HCT116 (cell line): Measurements from ENCODE around the gene CLASP1. TPM values are rescaled to one million over a fixed set of nuclear protein-coding genes. Genes with fewer than 3 reads are reported as not detected.
A peak's percentile ranks its signal among the peaks of the same experiment; 100 is the strongest.

Experiments
- ATAC-seq: fragments of 200-7000 bp; cut with Tn5 transposase; 2 replicates; pipeline ENCODE4 v1.9.1; 2020; ENCODE audit warnings: mild to moderate bottlenecking, moderate library complexity
- BruUV-seq: library from RNA; stranded (reverse); fragments of 400-500 nt; replicated peaks from 2 replicates; lab custom pipeline; 2021; lab: Mats Ljungman, UMichigan
- CTCF ChIA-PET: fragments of 300-600 bp; sonication (Branson Sonifier 250); formaldehyde crosslinking; loops from one replicate; lab custom pipeline; 2021; ENCODE audit warnings: antibody characterized with exemption; lab: Charles Lee
- POLR2A ChIA-PET: fragments of 300-600, 350-600 bp; sonication (Branson Sonifier 250); formaldehyde crosslinking; loops from one replicate; lab custom pipeline; 2021; ENCODE audit warnings: antibody characterized with exemption; lab: Charles Lee
- RAD21 ChIA-PET, 2 experiments: fragments of 300-600 bp; sonication (Branson Sonifier 250); formaldehyde crosslinking; loops; one replicate each; lab custom pipeline; 2023; ENCODE audit warnings: low total read pairs in 2 of 2; ENCODE audit not compliant: uncharacterized antibody in 2 of 2, unreplicated experiment in 2 of 2, low non-redundant PET in 1 of 2; lab: Charles Lee
- DNase-seq: peaks from one replicate; pipeline ENCODE4 v3.0.0-alpha.2; 2010; ENCODE audit warnings: low read depth, low spot score
- H2AFZ ChIP-seq: fragments of 200-600 bp; shearing (Covaris generic), sonication (generic); 2 replicates; pipeline ENCODE4 v1.6.1; 2017; ENCODE audit warnings: low read depth, mixed run types, mixed read lengths, antibody characterized with exemption, low read length; ENCODE audit not compliant: poor library complexity, severe bottlenecking
- H3K27ac ChIP-seq: 2 replicates; pipeline ENCODE4 v1.5.1; 2012; ENCODE audit warnings: low read depth, low read length
- H3K27me3 ChIP-seq: fragments of 200-600 bp; sonication (generic); 2 replicates; pipeline ENCODE4 v1.6.1; 2016; ENCODE audit warnings: mixed run types, low read length, mixed read lengths; ENCODE audit not compliant: insufficient read depth
- H3K36me3 ChIP-seq, 2 experiments: fragments of 200-500 bp in 1 of 2; fragments of 200-600 bp in 1 of 2; sonication (Bioruptor generic) in 1 of 2; sonication (generic) in 1 of 2; 2 replicates each; pipeline versions ENCODE4 v1.5.1 to v1.6.1; 2014 to 2016; ENCODE audit warnings: low read length in 2 of 2, inconsistent platforms in 1 of 2, mixed read lengths in 1 of 2, mixed run types in 1 of 2; ENCODE audit not compliant: insufficient read depth in 2 of 2, control insufficient read depth in 1 of 2
- H3K4me1 ChIP-seq, 2 experiments: fragments of 200-600 bp in 1 of 2; sonication (generic) in 1 of 2; 2 replicates each; pipeline versions ENCODE4 v1.5.1 to v1.6.1; 2012 to 2017; ENCODE audit warnings: low read length in 2 of 2, inconsistent platforms in 1 of 2, mild to moderate bottlenecking in 1 of 2, mixed read lengths in 1 of 2, mixed run types in 1 of 2, moderate library complexity in 1 of 2; ENCODE audit not compliant: insufficient read depth in 2 of 2, control insufficient read depth in 1 of 2
- H3K4me2 ChIP-seq: fragments of 200-600 bp; sonication (generic); 2 replicates; pipeline ENCODE4 v1.6.1; 2017; ENCODE audit warnings: mixed run types, low read length, mixed read lengths
- H3K4me3 ChIP-seq, 2 experiments: fragments of 200-600 bp in 1 of 2; sonication (generic) in 1 of 2; replicated peaks in 1 of 2; 2 replicates each; pipeline ENCODE4 v1.5.1; 2011 to 2016; ENCODE audit warnings: low read length in 2 of 2, control low read depth in 1 of 2, low read depth in 1 of 2, mild to moderate bottlenecking in 1 of 2, mixed read lengths in 1 of 2, mixed run types in 1 of 2
- H3K79me2 ChIP-seq: fragments of 200-600 bp; sonication (generic); 2 replicates; pipeline ENCODE4 v1.6.1; 2017; ENCODE audit warnings: mild to moderate bottlenecking, mixed run types, low read length, moderate library complexity, mixed read lengths; ENCODE audit not compliant: insufficient read depth
- H3K9ac ChIP-seq: fragments of 200-600 bp; sonication (generic); 2 replicates; pipeline ENCODE4 v1.6.1; 2016; ENCODE audit warnings: low read length, mixed read lengths
- H3K9me2 ChIP-seq: fragments of 200-600 bp; sonication (generic), shearing (Covaris generic); 2 replicates; pipeline ENCODE4 v1.6.1; 2017; ENCODE audit warnings: mixed run types, mild to moderate bottlenecking, moderate library complexity; ENCODE audit not compliant: insufficient read depth
- H3K9me3 ChIP-seq, 2 experiments: fragments of 200-500 bp in 1 of 2; fragments of 200-600 bp in 1 of 2; sonication (Bioruptor generic) in 1 of 2; sonication (generic) in 1 of 2; 2 replicates each; pipeline ENCODE4 v1.6.1; 2014 to 2017; ENCODE audit warnings: low read length in 2 of 2, mixed read lengths in 2 of 2, inconsistent platforms in 1 of 2, low read depth in 1 of 2, mild to moderate bottlenecking in 1 of 2, mixed run types in 1 of 2, moderate library complexity in 1 of 2; ENCODE audit not compliant: control insufficient read depth in 1 of 2, insufficient read depth in 1 of 2
- H4K20me1 ChIP-seq: fragments of 200-600 bp; sonication (generic), shearing (Covaris generic); 2 replicates; pipeline ENCODE4 v1.6.1; 2017; ENCODE audit warnings: mixed run types, mild to moderate bottlenecking, moderate library complexity; ENCODE audit not compliant: insufficient read depth
- FOSL1 ChIP-seq: IDR thresholded peaks from 2 replicates; pipeline ENCODE4 v1.6.1; 2012; ENCODE audit warnings: low read depth
- JUND ChIP-seq: IDR thresholded peaks from 2 replicates; pipeline ENCODE4 v1.6.1; 2012
- intact Hi-C: fragments of 100-400 bp; cut with micrococcal nuclease; formaldehyde crosslinking; loops from 2 replicates; pipeline ENCODE4 v1.10.0; 2022
- total RNA-seq: library from RNA; stranded (reverse); gene quantifications from one replicate; pipeline ENCODE4 v1.2.1, GENCODE V29; 2021; ENCODE audit not compliant: unreplicated experiment
- TF ChIP-seq, protein P1 (sequence below), 3 experiments: fragments of 200-600 bp in 1 of 3; sonication (generic) in 1 of 3; IDR thresholded peaks in 2 of 3; conservative IDR thresholded peaks in 1 of 3; 2 replicates each; pipeline ENCODE4 v1.5.1; 2012 to 2017; ENCODE audit warnings: low read depth in 2 of 3, low read length in 2 of 3, antibody characterized with exemption in 1 of 3, borderline replicate concordance in 1 of 3, control low read depth in 1 of 3, mild to moderate bottlenecking in 1 of 3, mixed read lengths in 1 of 3, mixed run types in 1 of 3, moderate library complexity in 1 of 3; ENCODE audit not compliant: insufficient read depth in 1 of 3

The CLASP1 gene
- total RNA-seq, 1 experiment from 2014 or later, result 41.9 TPM

DNA sequence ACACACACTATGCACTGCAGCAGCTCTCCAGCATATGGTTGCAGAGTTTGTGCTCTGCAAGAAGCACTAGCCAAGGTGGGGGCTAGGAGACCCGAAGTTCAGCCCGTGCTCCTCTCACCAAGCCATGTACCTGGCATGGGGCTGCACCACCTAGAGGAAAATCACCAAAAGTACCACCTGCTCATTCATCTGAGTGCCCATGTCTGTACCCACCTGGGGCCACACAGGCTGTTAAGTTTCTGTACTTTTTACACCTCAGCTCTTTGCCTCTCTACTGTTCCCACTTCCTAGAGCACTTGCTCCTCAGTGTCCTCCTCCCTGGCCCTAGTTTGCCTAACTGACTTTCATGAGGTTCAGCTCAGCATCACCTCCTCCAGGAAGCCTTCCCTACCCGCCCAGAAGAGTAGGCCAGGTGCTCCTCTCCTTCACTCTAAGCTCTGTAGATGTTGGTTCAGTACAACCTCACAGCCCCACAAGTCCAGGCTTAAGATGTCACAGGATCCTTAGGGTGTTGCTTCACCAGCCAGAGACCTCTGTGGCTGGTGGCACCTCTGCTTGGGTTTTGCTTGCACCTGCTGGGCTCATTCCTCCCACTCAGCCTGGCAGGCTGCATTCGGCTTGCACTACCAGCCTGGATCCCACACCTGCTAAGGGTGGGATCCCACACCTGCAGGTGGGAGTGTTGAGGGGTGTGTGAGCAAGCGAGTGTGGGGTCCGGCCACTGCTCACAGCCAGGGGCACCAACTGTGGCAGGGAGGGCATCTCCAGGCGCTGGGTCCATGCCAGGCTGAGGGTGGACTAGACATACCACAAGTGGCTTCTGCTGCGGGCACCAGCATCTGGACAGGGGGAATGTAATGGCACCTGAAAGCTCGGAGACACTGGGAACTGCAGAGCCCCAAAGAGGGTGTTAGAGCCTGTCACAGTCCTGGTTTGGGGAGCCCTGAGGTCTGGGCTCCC, 354.1 kb downstream of the CLASP1 start:
- intact Hi-C loops, result no loop called here
- H3K4me3 ChIP-seq, result no peak overlapping the region
- RAD21 ChIA-PET, result no interaction called here
- peaks cover 4 to 11% of the 10 kb centered on the region in 2 experiments; a peak in 2 of 4 replicates for H3K4me1 ChIP-seq
- no peak for DNase-seq
- no peak overlapping the region for H3K9ac ChIP-seq
- no TSS peak for BruUV-seq
- H3K36me3 ChIP-seq, result no peaks in the 10 kb centered on the region
- TF ChIP-seq, protein P1, sequence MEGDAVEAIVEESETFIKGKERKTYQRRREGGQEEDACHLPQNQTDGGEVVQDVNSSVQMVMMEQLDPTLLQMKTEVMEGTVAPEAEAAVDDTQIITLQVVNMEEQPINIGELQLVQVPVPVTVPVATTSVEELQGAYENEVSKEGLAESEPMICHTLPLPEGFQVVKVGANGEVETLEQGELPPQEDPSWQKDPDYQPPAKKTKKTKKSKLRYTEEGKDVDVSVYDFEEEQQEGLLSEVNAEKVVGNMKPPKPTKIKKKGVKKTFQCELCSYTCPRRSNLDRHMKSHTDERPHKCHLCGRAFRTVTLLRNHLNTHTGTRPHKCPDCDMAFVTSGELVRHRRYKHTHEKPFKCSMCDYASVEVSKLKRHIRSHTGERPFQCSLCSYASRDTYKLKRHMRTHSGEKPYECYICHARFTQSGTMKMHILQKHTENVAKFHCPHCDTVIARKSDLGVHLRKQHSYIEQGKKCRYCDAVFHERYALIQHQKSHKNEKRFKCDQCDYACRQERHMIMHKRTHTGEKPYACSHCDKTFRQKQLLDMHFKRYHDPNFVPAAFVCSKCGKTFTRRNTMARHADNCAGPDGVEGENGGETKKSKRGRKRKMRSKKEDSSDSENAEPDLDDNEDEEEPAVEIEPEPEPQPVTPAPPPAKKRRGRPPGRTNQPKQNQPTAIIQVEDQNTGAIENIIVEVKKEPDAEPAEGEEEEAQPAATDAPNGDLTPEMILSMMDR (IDR thresholded peaks at IDR 0.05 in 2 of 3, conservative IDR thresholded peaks at IDR 0.05 in 1 of 3; ENCODE audit: borderline replicate concordance in 1 of 3, insufficient read depth in 1 of 3, low read depth in 2 of 3, low read length in 2 of 3), result 0 out of 6 replicates have a peak, but pooled peaks of 1 of the 3 experiments have one; percentile 14
- TF ChIP-seq FOSL1 (no peak), JUND (no peak)
- no peak overlapping the region for H2AFZ ChIP-seq
- no peaks in the 10 kb centered on the region for H4K20me1 ChIP-seq
- POLR2A ChIA-PET, result no interaction called here
- peak; percentile 36 for ATAC-seq
- no peak overlapping the region for H3K4me2 ChIP-seq
- CTCF ChIA-PET, result no interaction called here
- no peaks in the 10 kb centered on the region for H3K9me2 ChIP-seq
- no peaks in the 10 kb centered on the region for H3K27me3 ChIP-seq
- H3K27ac ChIP-seq, result no peak overlapping the region
- no peaks in the 10 kb centered on the region for H3K79me2 ChIP-seq
- no peaks in the 10 kb centered on the region for H3K9me3 ChIP-seq
